Stimulated activated CD8-positive, alpha-beta memory T cell treated with anti-CD3 and anti-CD28 coated beads, Interleukin-4, amount 100 ng/mL, for 4 hours (primary cell): ENCODE data around the gene NXPH1.

Experiments
- DNase-seq, 2 donors: peaks; one replicate each; pipeline ENCODE4 v3.0.0-alpha.2; 2020; ENCODE audit warnings: low read depth in 2 of 2, low spot score in 1 of 2

Gene NXPH1

GRCh38 chr7:8491544-8492489 lies 58.4 kb downstream of the NXPH1 start:
- DNase-seq = no peak

- no peak for DNase-seq
Measured at GRCh38 chr7:8499128-8499527, 65.7 kb downstream of the NXPH1 start.

GRCh38 chr7:8500286-8500685 lies 66.9 kb downstream of the NXPH1 start:
- no peak for DNase-seq

- no peak for DNase-seq
Measured at GRCh38 chr7:8507566-8507965, 74.2 kb downstream of the NXPH1 start.

GRCh38 chr7:8509621-8510020 lies 76.2 kb downstream of the NXPH1 start:
- DNase-seq = no peak

- no peak for DNase-seq
Measured at GRCh38 chr7:8511855-8512254, 78.4 kb downstream of the NXPH1 start.

- no peak for DNase-seq
Measured at GRCh38 chr7:8514781-8515519, 81.5 kb downstream of the NXPH1 start.

- DNase-seq = no peak
Measured at GRCh38 chr7:8515640-8516185, 82.3 kb downstream of the NXPH1 start.

GRCh38 chr7:8516976-8517375 lies 83.6 kb downstream of the NXPH1 start:
- DNase-seq = no peak

- DNase-seq = no peak
Measured at GRCh38 chr7:8528311-8528710, 94.9 kb downstream of the NXPH1 start.

- no peak for DNase-seq
Measured at GRCh38 chr7:8531991-8532515, 98.6 kb downstream of the NXPH1 start.

- DNase-seq = no peak
Measured at GRCh38 chr7:8536431-8536830, 103.0 kb downstream of the NXPH1 start.

GRCh38 chr7:8549046-8549445 lies 115.6 kb downstream of the NXPH1 start:
- no peak for DNase-seq

GRCh38 chr7:8560501-8560900 lies 127.1 kb downstream of the NXPH1 start:
- no peak for DNase-seq

GRCh38 chr7:8561449-8561848 lies 128.0 kb downstream of the NXPH1 start:
- no peak for DNase-seq

- DNase-seq = no peak
Measured at GRCh38 chr7:8564281-8564680, 130.9 kb downstream of the NXPH1 start.

GRCh38 chr7:8566016-8566415 lies 132.6 kb downstream of the NXPH1 start:
- DNase-seq = no peak

- no peak for DNase-seq
Measured at GRCh38 chr7:8567626-8568025, 134.2 kb downstream of the NXPH1 start.

- DNase-seq = no peak
Measured at GRCh38 chr7:8579661-8580194, 146.3 kb downstream of the NXPH1 start.

- DNase-seq = no peak
Measured at GRCh38 chr7:8581842-8582241, 148.4 kb downstream of the NXPH1 start.

GRCh38 chr7:8582728-8583127 lies 149.3 kb downstream of the NXPH1 start:
- DNase-seq = no peak
